ENCODE data around the gene SYT13. TPM values are rescaled to one million over a fixed set of nuclear protein-coding genes. Genes with fewer than 3 reads are reported as not detected.

Gene SYT13
- total RNA-seq, 1 donor from 2014 or later, result not detected

GRCh38 chr11:45238724-45239123 lies 47.4 kb downstream of the SYT13 start:
- Histone ChIP-seq H3K4me3 (no peak overlapping the region), H3K27me3 (ENCODE audit: low read depth) (no peaks in the 10 kb centered on the region), H3K4me1 (no peaks in the 10 kb centered on the region), H3K27ac (no peak overlapping the region), H3K9me3 (no peaks in the 10 kb centered on the region), H3K36me3 (no peaks in the 10 kb centered on the region)
- ATAC-seq (no peak), DNase-seq (no peak)
- intact Hi-C loops (cut with DNase I), result no loop called here
- TF ChIP-seq CTCF (IDR thresholded peaks at IDR 0.05), result no peak

GRCh38 chr11:45237711-45238315 lies 48.3 kb downstream of the SYT13 start:
- TF ChIP-seq CTCF (IDR thresholded peaks at IDR 0.05), result no peak
- DNase-seq (no peak), ATAC-seq (no peak)
- Histone ChIP-seq H3K4me3 (no peak overlapping the region), H3K36me3 (no peaks in the 10 kb centered on the region), H3K27me3 (ENCODE audit: low read depth) (no peaks in the 10 kb centered on the region), H3K27ac (no peak overlapping the region), H3K4me1 (no peaks in the 10 kb centered on the region), H3K9me3 (no peaks in the 10 kb centered on the region)
- intact Hi-C loops (cut with DNase I), result no loop called here

GRCh38 chr11:45234306-45235006 lies 51.7 kb downstream of the SYT13 start:
- intact Hi-C loops (cut with DNase I), result no loop called here
- TF ChIP-seq CTCF (IDR thresholded peaks at IDR 0.05), result no peak
- Histone ChIP-seq H3K36me3 (no peaks in the 10 kb centered on the region), H3K27me3 (ENCODE audit: low read depth) (no peaks in the 10 kb centered on the region), H3K27ac (no peak overlapping the region), H3K9me3 (no peaks in the 10 kb centered on the region), H3K4me3 (no peak overlapping the region), H3K4me1 (no peaks in the 10 kb centered on the region)
- ATAC-seq (no peak), DNase-seq (no peak)

DNA sequence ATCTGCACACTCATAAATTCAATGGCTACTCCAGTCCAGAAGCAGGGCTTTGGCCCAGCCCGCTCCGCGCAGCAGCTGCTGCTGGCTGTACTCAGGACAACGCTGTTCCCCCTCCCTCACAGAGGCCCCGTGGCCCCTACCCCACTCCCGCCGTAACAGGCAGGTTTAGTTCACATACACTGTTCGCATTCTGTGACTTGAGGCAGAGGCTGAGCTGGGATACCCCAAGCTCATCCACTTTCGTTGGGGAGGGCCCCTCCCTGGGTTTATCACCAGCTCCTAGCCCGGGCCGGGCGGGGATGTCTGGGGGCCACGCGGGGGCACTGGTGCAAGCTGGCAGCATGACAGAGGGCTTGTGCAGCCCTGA lies 52.4 kb downstream of the SYT13 start:
- intact Hi-C loops (cut with DNase I), result no loop called here
- no peak overlapping the region for H3K27ac ChIP-seq
- DNase-seq, result no peak

DNA sequence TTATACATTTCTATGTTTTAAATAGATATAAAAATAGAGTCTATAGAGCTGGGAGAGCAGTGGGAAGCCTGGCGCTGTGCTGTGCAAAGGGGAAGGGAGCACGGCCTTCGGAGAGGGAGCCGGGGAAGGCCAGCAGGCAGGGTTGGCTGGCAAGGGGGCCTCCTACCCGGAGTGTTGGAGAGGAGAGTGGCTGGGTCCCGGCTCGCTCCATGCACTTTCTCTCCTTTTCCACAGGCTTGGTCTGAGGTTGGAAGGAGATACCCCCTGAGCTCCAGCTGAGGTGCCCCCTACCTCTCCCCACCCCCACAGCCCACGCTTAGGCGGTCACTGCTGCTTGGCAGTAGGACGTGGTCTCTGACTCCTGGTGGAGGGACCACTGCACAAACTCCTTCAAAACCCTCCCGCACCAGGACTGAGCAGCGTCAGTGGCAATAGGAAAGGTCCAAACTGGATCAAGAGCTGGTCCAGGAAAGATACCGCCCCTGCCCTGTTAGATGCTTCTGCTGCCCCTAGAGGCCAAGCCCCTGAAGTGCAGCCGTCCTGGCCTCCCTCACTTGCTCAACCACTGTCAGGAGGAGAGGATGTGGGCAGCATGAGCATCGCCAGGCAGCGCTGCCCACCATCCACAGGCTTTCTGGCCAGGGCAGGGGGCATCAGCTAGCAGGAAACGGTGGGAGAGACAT lies 52.9 kb downstream of the SYT13 start:
- Histone ChIP-seq H3K27me3 (ENCODE audit: low read depth) (no peaks in the 10 kb centered on the region), H3K4me3 (no peak overlapping the region), H3K27ac (no peak overlapping the region), H3K36me3 (no peaks in the 10 kb centered on the region), H3K9me3 (no peaks in the 10 kb centered on the region), H3K4me1 (no peaks in the 10 kb centered on the region)
- intact Hi-C loops (cut with DNase I), result no loop called here
- TF ChIP-seq CTCF (IDR thresholded peaks at IDR 0.05), result peak; percentile 89
- DNase-seq, result peak; percentile 74
- peak; percentile 82 to 86 for ATAC-seq

More for the DNA sequence above, 52.4 kb downstream of the SYT13 start:
- Histone ChIP-seq H3K27me3 (ENCODE audit: low read depth) (no peaks in the 10 kb centered on the region), H3K9me3 (no peaks in the 10 kb centered on the region), H3K4me3 (no peak overlapping the region), H3K4me1 (no peaks in the 10 kb centered on the region), H3K36me3 (no peaks in the 10 kb centered on the region)
- no peak for ATAC-seq
- TF ChIP-seq CTCF (IDR thresholded peaks at IDR 0.05), result no peak

Data from lower lobe of right lung (tissue), 2 donors.